Measurements from ENCODE around the gene LGI2.
"Not testable (repeated sequence)": the region's sequence is repeated elsewhere in the genome, so short reads cannot be mapped to it uniquely, and the experiment has no call there.

Gene LGI2

GRCh38 chr4:25065932-25066590 is 35.3 kb upstream of the LGI2 start:
- no peak overlapping the region for H3K18ac ChIP-seq (ENCODE audit: low read length)
- H3K27ac ChIP-seq (ENCODE audit: low read depth, low read length): no peak overlapping the region

GRCh38 chr4:25065431-25065858 is 34.7 kb upstream of the LGI2 start:
- peaks cover 2% of the 10 kb centered on the region for H3K9me3 ChIP-seq (ENCODE audit: insufficient read depth, low read depth, low read length)
- no peak for DNase-seq
- H4K91ac ChIP-seq (ENCODE audit: low read depth, low read length): no peak overlapping the region
- no peak overlapping the region for H2BK5ac ChIP-seq (ENCODE audit: low read depth, low read length, poor library complexity)
- no peak overlapping the region for H4K12ac ChIP-seq (ENCODE audit: low read depth, low read length)
- no peaks in the 10 kb centered on the region for H3K79me2 ChIP-seq (ENCODE audit: control insufficient read depth, insufficient read depth, low read length, poor library complexity)
- no peak overlapping the region for H3K14ac ChIP-seq (ENCODE audit: low read length)
- H4K8ac ChIP-seq (ENCODE audit: low read depth, low read length): no peak overlapping the region
- H2BK120ac ChIP-seq (ENCODE audit: insufficient read depth, low read length, poor library complexity): no peak overlapping the region
- H2AK5ac ChIP-seq (ENCODE audit: low read length): no peak overlapping the region
- H3K18ac ChIP-seq (ENCODE audit: low read length): no peak overlapping the region
- H3K27me3 ChIP-seq (ENCODE audit: insufficient read depth, low read length): no peaks in the 10 kb centered on the region
- H3K4me1 ChIP-seq (ENCODE audit: control insufficient read depth in 1 of 2, insufficient read depth in 2 of 2, low read length in 2 of 2): peaks cover 4 to 6% of the 10 kb centered on the region in 2 experiments
- peaks cover 4% of the 10 kb centered on the region for H3K79me1 ChIP-seq (ENCODE audit: low read length)
- WGBS (ENCODE audit: extremely low coverage, insufficient coverage, insufficient read length): no CpG with 5 or more reads among the region's 5 CpGs
- no peak overlapping the region for H3K4ac ChIP-seq (ENCODE audit: low read depth, low read length)
- H3K36me3 ChIP-seq (ENCODE audit: control insufficient read depth in 1 of 2, insufficient read depth in 2 of 2, low read length in 2 of 2): no peaks in the 10 kb centered on the region
- H3K9ac ChIP-seq (ENCODE audit: low read length): no peak overlapping the region
- no peak overlapping the region for H2BK12ac ChIP-seq (ENCODE audit: low read length)
- no peak overlapping the region for H3K27ac ChIP-seq (ENCODE audit: low read depth, low read length)
- H2AFZ ChIP-seq (ENCODE audit: insufficient read depth, low read length, poor library complexity): no peak overlapping the region
- no peak overlapping the region for H3K4me2 ChIP-seq (ENCODE audit: low read length)
- H3K4me3 ChIP-seq (ENCODE audit: low read depth, low read length): no peak overlapping the region
- no peak overlapping the region for H3K23ac ChIP-seq (ENCODE audit: low read length)

More at GRCh38 chr4:25065932-25066590, 35.3 kb upstream of the LGI2 start:
- Histone ChIP-seq H3K36me3 (ENCODE audit: control insufficient read depth in 1 of 2, insufficient read depth in 2 of 2, low read length in 2 of 2) (no peaks in the 10 kb centered on the region), H2AFZ (ENCODE audit: insufficient read depth, low read length, poor library complexity) (no peak overlapping the region), H2AK5ac (ENCODE audit: low read length) (no peak overlapping the region), H3K4me3 (ENCODE audit: low read depth, low read length) (peak overlapping the region; percentile 20), H2BK120ac (ENCODE audit: insufficient read depth, low read length, poor library complexity) (no peak overlapping the region), H3K4me2 (ENCODE audit: low read length) (no peak overlapping the region), H3K9me3 (ENCODE audit: insufficient read depth, low read depth, low read length) (peaks cover 2% of the 10 kb centered on the region), H3K4ac (ENCODE audit: low read depth, low read length) (no peak overlapping the region), H3K79me1 (ENCODE audit: low read length) (peaks cover 4% of the 10 kb centered on the region), H3K23ac (ENCODE audit: low read length) (no peak overlapping the region), H3K9ac (ENCODE audit: low read length) (no peak overlapping the region), H3K4me1 (ENCODE audit: control insufficient read depth in 1 of 2, insufficient read depth in 2 of 2, low read length in 2 of 2) (peaks cover 4 to 6% of the 10 kb centered on the region in 2 experiments), H3K27me3 (ENCODE audit: insufficient read depth, low read length) (no peaks in the 10 kb centered on the region), H4K12ac (ENCODE audit: low read depth, low read length) (no peak overlapping the region), H3K14ac (ENCODE audit: low read length) (no peak overlapping the region), H4K8ac (ENCODE audit: low read depth, low read length) (no peak overlapping the region), H2BK12ac (ENCODE audit: low read length) (no peak overlapping the region), H3K79me2 (ENCODE audit: control insufficient read depth, insufficient read depth, low read length, poor library complexity) (no peaks in the 10 kb centered on the region), H2BK5ac (ENCODE audit: low read depth, low read length, poor library complexity) (no peak overlapping the region), H4K91ac (ENCODE audit: low read depth, low read length) (no peak overlapping the region)
- DNase-seq: no peak
- no CpG with 5 or more reads among the region's 7 CpGs for WGBS (ENCODE audit: extremely low coverage, insufficient coverage, insufficient read length)

GRCh38 chr4:25064447-25064846 is 33.7 kb upstream of the LGI2 start:
- H2AFZ ChIP-seq (ENCODE audit: insufficient read depth, low read length, poor library complexity): not testable (repeated sequence)

GRCh38 chr4:25063116-25063515 is 32.4 kb upstream of the LGI2 start:
- no peaks in the 10 kb centered on the region for H3K36me3 ChIP-seq (ENCODE audit: control insufficient read depth in 1 of 2, insufficient read depth in 2 of 2, low read length in 2 of 2)
- no peak overlapping the region for H3K9ac ChIP-seq (ENCODE audit: low read length)
- no peak overlapping the region for H3K18ac ChIP-seq (ENCODE audit: low read length)
- no peak overlapping the region for H2AK5ac ChIP-seq (ENCODE audit: low read length)
- no peak overlapping the region for H3K27ac ChIP-seq (ENCODE audit: low read depth, low read length)
- no peaks in the 10 kb centered on the region for H3K27me3 ChIP-seq (ENCODE audit: insufficient read depth, low read length)
- H4K12ac ChIP-seq (ENCODE audit: low read depth, low read length): no peak overlapping the region
- H3K4ac ChIP-seq (ENCODE audit: low read depth, low read length): no peak overlapping the region
- no peak for DNase-seq
- H2BK5ac ChIP-seq (ENCODE audit: low read depth, low read length, poor library complexity): no peak overlapping the region
- no peak overlapping the region for H3K14ac ChIP-seq (ENCODE audit: low read length)
- H4K8ac ChIP-seq (ENCODE audit: low read depth, low read length): no peak overlapping the region
- no peak overlapping the region for H3K4me2 ChIP-seq (ENCODE audit: low read length)
- no peak overlapping the region for H2BK12ac ChIP-seq (ENCODE audit: low read length)
- H4K91ac ChIP-seq (ENCODE audit: low read depth, low read length): no peak overlapping the region
- H3K4me3 ChIP-seq (ENCODE audit: low read depth, low read length): no peak overlapping the region
- no peak overlapping the region for H3K23ac ChIP-seq (ENCODE audit: low read length)
- H3K79me1 ChIP-seq (ENCODE audit: low read length): no peaks in the 10 kb centered on the region
- H3K4me1 ChIP-seq (ENCODE audit: control insufficient read depth in 1 of 2, insufficient read depth in 2 of 2, low read length in 2 of 2): no peaks in the 10 kb centered on the region
- no peak overlapping the region for H2AFZ ChIP-seq (ENCODE audit: insufficient read depth, low read length, poor library complexity)
- no peaks in the 10 kb centered on the region for H3K79me2 ChIP-seq (ENCODE audit: control insufficient read depth, insufficient read depth, low read length, poor library complexity)
- no CpG with 5 or more reads among the region's 3 CpGs for WGBS (ENCODE audit: extremely low coverage, insufficient coverage, insufficient read length)
- H2BK120ac ChIP-seq (ENCODE audit: insufficient read depth, low read length, poor library complexity): no peak overlapping the region
- H3K9me3 ChIP-seq (ENCODE audit: insufficient read depth, low read depth, low read length): peaks cover 2% of the 10 kb centered on the region

More at GRCh38 chr4:25064447-25064846, 33.7 kb upstream of the LGI2 start:
- not testable (repeated sequence) for H3K18ac ChIP-seq (ENCODE audit: low read length); H3K36me3 ChIP-seq (ENCODE audit: control insufficient read depth in 1 of 2, insufficient read depth in 2 of 2, low read length in 2 of 2); H2BK5ac ChIP-seq (ENCODE audit: low read depth, low read length, poor library complexity); H4K8ac ChIP-seq (ENCODE audit: low read depth, low read length); H3K9ac ChIP-seq (ENCODE audit: low read length); H2BK12ac ChIP-seq (ENCODE audit: low read length); H3K14ac ChIP-seq (ENCODE audit: low read length); H3K79me2 ChIP-seq (ENCODE audit: control insufficient read depth, insufficient read depth, low read length, poor library complexity); DNase-seq; H2BK120ac ChIP-seq (ENCODE audit: insufficient read depth, low read length, poor library complexity); H4K12ac ChIP-seq (ENCODE audit: low read depth, low read length); H3K23ac ChIP-seq (ENCODE audit: low read length); H3K9me3 ChIP-seq (ENCODE audit: insufficient read depth, low read depth, low read length); H3K4me3 ChIP-seq (ENCODE audit: low read depth, low read length); H3K4me1 ChIP-seq (ENCODE audit: control insufficient read depth in 1 of 2, insufficient read depth in 2 of 2, low read length in 2 of 2); H3K79me1 ChIP-seq (ENCODE audit: low read length); H3K27me3 ChIP-seq (ENCODE audit: insufficient read depth, low read length); H2AK5ac ChIP-seq (ENCODE audit: low read length); H3K27ac ChIP-seq (ENCODE audit: low read depth, low read length); H4K91ac ChIP-seq (ENCODE audit: low read depth, low read length); H3K4me2 ChIP-seq (ENCODE audit: low read length); H3K4ac ChIP-seq (ENCODE audit: low read depth, low read length)
- no CpG with 5 or more reads among the region's 1 CpG for WGBS (ENCODE audit: extremely low coverage, insufficient coverage, insufficient read length)
